ENCODE data around the gene HK1. TPM values are rescaled to one million over a fixed set of nuclear protein-coding genes. Genes with fewer than 3 reads are reported as not detected.
A peak's percentile ranks its signal among the peaks of the same experiment; 100 is the strongest.

HK1 gene
- total and polyA plus RNA-seq, 2 experiments from 2014 or later = 31.1 to 42.5 TPM

DNA sequence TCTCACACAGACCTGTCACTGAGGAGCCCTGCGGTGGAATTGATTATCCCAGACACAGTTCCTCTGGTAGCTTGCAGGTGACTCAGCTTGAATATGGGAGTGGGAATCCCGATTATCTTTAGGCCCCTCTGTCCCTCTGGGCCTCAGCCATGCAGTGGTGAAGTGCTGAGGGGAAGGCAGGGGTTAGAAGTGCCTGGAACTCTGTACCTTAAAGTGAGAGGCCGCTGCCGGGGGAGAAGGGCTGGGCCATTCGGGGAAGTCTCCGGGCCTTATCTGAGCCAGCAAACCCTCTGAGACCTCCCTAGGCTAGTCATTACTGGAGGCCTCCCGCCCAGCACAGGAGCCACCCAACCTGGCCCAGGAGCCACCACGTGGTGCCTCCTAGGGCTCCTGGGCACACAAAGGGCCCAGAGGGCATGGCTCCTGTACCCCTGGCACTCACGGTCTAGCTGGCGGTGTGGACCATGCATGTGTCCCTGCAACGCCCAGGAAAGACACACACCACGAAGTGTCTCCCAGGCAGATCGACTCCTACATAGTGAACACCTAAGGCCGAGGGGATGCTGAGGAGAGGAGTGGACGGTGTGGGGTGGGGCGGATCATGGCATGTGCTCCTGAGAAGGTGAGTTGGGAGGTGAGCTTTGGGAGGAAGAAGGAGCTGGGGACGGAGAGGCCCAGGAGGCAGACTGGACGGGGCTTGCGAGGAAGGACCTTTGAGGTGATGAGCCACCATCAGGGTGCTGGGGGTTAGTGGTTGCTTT, 56.2 kb downstream of the HK1 start:
- H3K4me3 ChIP-seq = no peak overlapping the region
- no peaks in the 10 kb centered on the region for H3K9me3 ChIP-seq (ENCODE audit: low read depth)
- no peak for TF ChIP-seq EZH2phosphoT487 (IDR thresholded peaks at IDR 0.05; ENCODE audit: low read depth, severe bottlenecking, unreplicated experiment)
- no peak for TF ChIP-seq EZH2 (IDR thresholded peaks at IDR 0.05; ENCODE audit: borderline replicate concordance)
- TF ChIP-seq, protein P1, sequence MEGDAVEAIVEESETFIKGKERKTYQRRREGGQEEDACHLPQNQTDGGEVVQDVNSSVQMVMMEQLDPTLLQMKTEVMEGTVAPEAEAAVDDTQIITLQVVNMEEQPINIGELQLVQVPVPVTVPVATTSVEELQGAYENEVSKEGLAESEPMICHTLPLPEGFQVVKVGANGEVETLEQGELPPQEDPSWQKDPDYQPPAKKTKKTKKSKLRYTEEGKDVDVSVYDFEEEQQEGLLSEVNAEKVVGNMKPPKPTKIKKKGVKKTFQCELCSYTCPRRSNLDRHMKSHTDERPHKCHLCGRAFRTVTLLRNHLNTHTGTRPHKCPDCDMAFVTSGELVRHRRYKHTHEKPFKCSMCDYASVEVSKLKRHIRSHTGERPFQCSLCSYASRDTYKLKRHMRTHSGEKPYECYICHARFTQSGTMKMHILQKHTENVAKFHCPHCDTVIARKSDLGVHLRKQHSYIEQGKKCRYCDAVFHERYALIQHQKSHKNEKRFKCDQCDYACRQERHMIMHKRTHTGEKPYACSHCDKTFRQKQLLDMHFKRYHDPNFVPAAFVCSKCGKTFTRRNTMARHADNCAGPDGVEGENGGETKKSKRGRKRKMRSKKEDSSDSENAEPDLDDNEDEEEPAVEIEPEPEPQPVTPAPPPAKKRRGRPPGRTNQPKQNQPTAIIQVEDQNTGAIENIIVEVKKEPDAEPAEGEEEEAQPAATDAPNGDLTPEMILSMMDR (IDR thresholded peaks at IDR 0.05; ENCODE audit: poor library complexity) = no peak
- H3K36me3 ChIP-seq (replicated peaks; ENCODE audit: insufficient read depth, low read depth) = no peaks in the 10 kb centered on the region
- H3K4me2 ChIP-seq = peak overlapping the region; percentile 33
- peaks cover 48% of the 10 kb centered on the region for H3K4me1 ChIP-seq (ENCODE audit: insufficient read depth)
- H3K27me3 ChIP-seq = no peaks in the 10 kb centered on the region
- H2AFZ ChIP-seq = no peak overlapping the region
- peak overlapping the region; percentile 71 for H3K27ac ChIP-seq
- no peaks in the 10 kb centered on the region for H3K9me2 ChIP-seq (replicated peaks; ENCODE audit: insufficient read depth)
- WGBS (ENCODE audit: low lambda C conversion rate, missing lambda C conversion rate) = 62% methylated on average over 18 of the region's 19 CpGs
- H3K79me2 ChIP-seq = peaks cover 74% of the 10 kb centered on the region
- H4K20me1 ChIP-seq (ENCODE audit: insufficient read depth, poor library complexity, severe bottlenecking) = no peaks in the 10 kb centered on the region
- DNase-seq (ENCODE audit: low spot score) = no peak

DNA sequence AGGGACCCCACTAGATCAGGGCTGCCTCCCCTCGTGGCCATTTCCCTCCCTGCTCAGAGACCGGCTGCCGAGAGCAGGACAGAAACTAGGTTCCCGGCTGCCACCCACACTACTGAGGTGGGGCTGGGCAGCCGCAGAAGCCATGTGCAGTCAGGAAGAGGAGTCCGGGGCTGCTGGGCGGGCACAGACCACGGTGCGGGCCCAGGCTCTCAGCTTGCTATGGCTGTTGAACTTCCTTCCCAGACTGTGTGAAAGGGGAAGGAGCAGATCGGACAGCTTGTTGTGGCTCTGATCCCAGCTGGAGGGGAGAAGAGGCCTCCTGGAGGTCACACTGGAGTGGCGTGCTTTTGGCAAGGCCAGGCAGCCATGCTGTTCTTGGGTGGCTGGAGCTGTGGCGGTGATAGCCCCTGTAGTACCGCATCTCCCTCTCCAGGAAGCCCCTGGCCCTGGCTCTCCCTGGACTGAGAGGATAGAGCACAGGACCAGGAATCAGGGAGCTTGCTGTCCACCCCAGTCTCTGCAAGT, 56.8 kb downstream of the HK1 start:
- Histone ChIP-seq H2AFZ (no peak overlapping the region), H3K79me2 (peaks cover 74% of the 10 kb centered on the region), H3K9me3 (ENCODE audit: low read depth) (no peaks in the 10 kb centered on the region), H3K27ac (peak overlapping the region; percentile 71), H3K4me2 (peak overlapping the region; percentile 33), H3K4me1 (ENCODE audit: insufficient read depth) (peaks cover 48% of the 10 kb centered on the region), H4K20me1 (ENCODE audit: insufficient read depth, poor library complexity, severe bottlenecking) (no peaks in the 10 kb centered on the region), H3K9me2 (replicated peaks; ENCODE audit: insufficient read depth) (no peaks in the 10 kb centered on the region), H3K36me3 (replicated peaks; ENCODE audit: insufficient read depth, low read depth) (no peaks in the 10 kb centered on the region), H3K4me3 (no peak overlapping the region), H3K27me3 (no peaks in the 10 kb centered on the region)
- TF ChIP-seq EZH2 (IDR thresholded peaks at IDR 0.05; ENCODE audit: borderline replicate concordance) (no peak), EZH2phosphoT487 (IDR thresholded peaks at IDR 0.05; ENCODE audit: low read depth, severe bottlenecking, unreplicated experiment) (no peak)
- TF ChIP-seq, protein P1 (IDR thresholded peaks at IDR 0.05; ENCODE audit: poor library complexity) = no peak
- DNase-seq (ENCODE audit: low spot score) = no peak
- 80% methylated on average over 13 of the region's 13 CpGs for WGBS (ENCODE audit: low lambda C conversion rate, missing lambda C conversion rate)

DNA sequence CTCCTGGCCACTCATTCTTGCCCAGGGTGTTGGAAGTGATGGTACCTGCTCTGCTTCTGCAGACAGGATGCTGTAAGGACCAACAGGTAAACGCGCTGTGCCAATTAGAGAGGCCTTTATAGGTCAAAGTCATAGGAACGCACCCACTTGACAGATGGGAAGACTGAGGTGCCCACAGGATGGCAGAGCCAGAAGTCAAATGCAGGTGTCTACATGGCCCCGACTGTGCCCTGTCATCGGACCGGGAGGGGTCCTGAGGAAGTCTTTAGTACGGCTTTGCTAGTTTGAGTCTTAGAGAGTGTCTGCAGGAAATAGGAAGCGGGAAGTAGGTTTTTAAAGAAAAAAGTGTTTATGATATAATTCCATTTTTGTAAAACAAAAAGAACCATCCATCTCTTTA, 57.3 kb downstream of the HK1 start:
- Histone ChIP-seq H3K4me2 (no peak overlapping the region), H3K27me3 (no peaks in the 10 kb centered on the region), H3K36me3 (replicated peaks; ENCODE audit: insufficient read depth, low read depth) (no peaks in the 10 kb centered on the region), H4K20me1 (ENCODE audit: insufficient read depth, poor library complexity, severe bottlenecking) (no peaks in the 10 kb centered on the region), H3K79me2 (peaks cover 74% of the 10 kb centered on the region), H2AFZ (no peak overlapping the region), H3K9me2 (replicated peaks; ENCODE audit: insufficient read depth) (no peaks in the 10 kb centered on the region), H3K4me1 (ENCODE audit: insufficient read depth) (peaks cover 48% of the 10 kb centered on the region), H3K9me3 (ENCODE audit: low read depth) (no peaks in the 10 kb centered on the region), H3K27ac (peak overlapping the region; percentile 71), H3K4me3 (no peak overlapping the region)
- DNase-seq (ENCODE audit: low spot score) = no peak
- TF ChIP-seq EZH2phosphoT487 (IDR thresholded peaks at IDR 0.05; ENCODE audit: low read depth, severe bottlenecking, unreplicated experiment) (no peak), EZH2 (IDR thresholded peaks at IDR 0.05; ENCODE audit: borderline replicate concordance) (no peak)
- TF ChIP-seq, protein P1 (IDR thresholded peaks at IDR 0.05; ENCODE audit: poor library complexity) = no peak
- 96% methylated on average over 8 of the region's 8 CpGs for WGBS (ENCODE audit: low lambda C conversion rate, missing lambda C conversion rate)

All from hepatocyte (in vitro differentiated cells).